Epithelial cell of prostate (primary cell): Measurements from ENCODE around the gene SRGAP1.

Experiments used
- DNase-seq: peaks from one replicate; pipeline ENCODE4 v3.0.0-alpha.2; 2011; ENCODE audit warnings: low read depth, low spot score
- H3K27ac ChIP-seq: fragments of 450-650 bp; 2 replicates; pipeline ENCODE4 v1.5.1; 2017; ENCODE audit warnings: mild to moderate bottlenecking

Gene SRGAP1

GRCh38 chr12:63898764-63899337, 54.4 kb downstream of the SRGAP1 start:
- DNase-seq: no peak
- no peak overlapping the region for H3K27ac ChIP-seq

GRCh38 chr12:63899396-63899795, 54.9 kb downstream of the SRGAP1 start:
- DNase-seq: no peak
- H3K27ac ChIP-seq: no peak overlapping the region

- peak; percentile 67 for DNase-seq
- H3K27ac ChIP-seq: peak overlapping the region; percentile 36
These were observed 56.7 kb downstream of the SRGAP1 start for GRCh38 chr12:63900922-63901793.

- DNase-seq: no peak
- H3K27ac ChIP-seq: peak overlapping the region; percentile 70
These were observed 60.2 kb downstream of the SRGAP1 start for GRCh38 chr12:63904653-63905052.

GRCh38 chr12:63905544-63905943, 61.0 kb downstream of the SRGAP1 start:
- DNase-seq: no peak
- H3K27ac ChIP-seq: peak overlapping the region; percentile 70

GRCh38 chr12:63906876-63907275, 62.4 kb downstream of the SRGAP1 start:
- no peak for DNase-seq
- H3K27ac ChIP-seq: no peak overlapping the region

- H3K27ac ChIP-seq: no peak overlapping the region
- no peak for DNase-seq
These were observed 63.1 kb downstream of the SRGAP1 start for GRCh38 chr12:63907561-63907960.

- H3K27ac ChIP-seq: no peak overlapping the region
- no peak for DNase-seq
These were observed 65.2 kb downstream of the SRGAP1 start for GRCh38 chr12:63909746-63910145.

GRCh38 chr12:63911341-63911740, 66.8 kb downstream of the SRGAP1 start:
- no peak overlapping the region for H3K27ac ChIP-seq
- no peak for DNase-seq

GRCh38 chr12:63912651-63913050, 68.2 kb downstream of the SRGAP1 start:
- no peak for DNase-seq
- no peak overlapping the region for H3K27ac ChIP-seq

- DNase-seq: no peak
- H3K27ac ChIP-seq: no peak overlapping the region
These were observed 69.4 kb downstream of the SRGAP1 start for GRCh38 chr12:63913929-63914328.

- no peak for DNase-seq
- H3K27ac ChIP-seq: peak overlapping the region; percentile 99
These were observed 70.8 kb downstream of the SRGAP1 start for GRCh38 chr12:63915105-63915800.

GRCh38 chr12:63916561-63917476, 72.3 kb downstream of the SRGAP1 start:
- DNase-seq: no peak
- peak overlapping the region; percentile 99 for H3K27ac ChIP-seq

- DNase-seq: no peak
- peak overlapping the region; percentile 99 for H3K27ac ChIP-seq
These were observed 73.0 kb downstream of the SRGAP1 start for GRCh38 chr12:63917477-63917862.

GRCh38 chr12:63917864-63918799, 73.6 kb downstream of the SRGAP1 start:
- DNase-seq: peak; percentile 89
- H3K27ac ChIP-seq: peak overlapping the region; percentile 99

GRCh38 chr12:63918800-63919300, 74.3 kb downstream of the SRGAP1 start:
- peak; percentile 75 for DNase-seq
- H3K27ac ChIP-seq: peak overlapping the region; percentile 99

- peak overlapping the region; percentile 99 for H3K27ac ChIP-seq
- no peak for DNase-seq
These were observed 75.3 kb downstream of the SRGAP1 start for GRCh38 chr12:63919756-63920155.

GRCh38 chr12:63921157-63921556, 76.7 kb downstream of the SRGAP1 start:
- H3K27ac ChIP-seq: peak overlapping the region; percentile 99
- no peak for DNase-seq

- DNase-seq: no peak
- H3K27ac ChIP-seq: peak overlapping the region; percentile 99
These were observed 78.0 kb downstream of the SRGAP1 start for GRCh38 chr12:63922474-63922873.
